Colonic mucosa (tissue), 4 donors: ENCODE data around the gene GSN. TPM values are rescaled to one million over a fixed set of nuclear protein-coding genes. Genes with fewer than 3 reads are reported as not detected.

Experiments used
- DNase-seq: peaks from one replicate; pipeline ENCODE4 v3.0.0-alpha.2; 2020
- H3K27ac ChIP-seq: fragments of 200-600 bp; one replicate; pipeline ENCODE4 v1.8.0; 2021
- H3K27me3 ChIP-seq: fragments of 200-600 bp; one replicate; pipeline ENCODE4 v1.8.0; 2021
- H3K36me3 ChIP-seq: fragments of 200-600 bp; one replicate; pipeline ENCODE4 v1.8.0; 2021
- H3K4me1 ChIP-seq: fragments of 200-600 bp; one replicate; pipeline ENCODE4 v1.8.0; 2021; ENCODE audit warnings: mild to moderate bottlenecking
- H3K4me3 ChIP-seq: fragments of 200-600 bp; one replicate; pipeline ENCODE4 v1.8.0; 2021
- H3K9ac ChIP-seq, 2 donors: one replicate each; pipeline ENCODE4 v1.7.0; 2013; ENCODE audit warnings: control low read depth in 2 of 2, low read depth in 2 of 2, low read length in 2 of 2
- H3K9me3 ChIP-seq: fragments of 200-600 bp; one replicate; pipeline ENCODE4 v1.8.0; 2021
- CTCF ChIP-seq: fragments of 200-600 bp; IDR thresholded peaks from one replicate; pipeline ENCODE4 v1.8.0; 2022; ENCODE audit warnings: antibody characterized with exemption, mild to moderate bottlenecking
- intact Hi-C: fragments of 100-400 bp; cut with DNase I; formaldehyde crosslinking; loops from one replicate; pipeline ENCODE4 v1.14.1; 2022
- total RNA-seq, 2 donors: library from RNA; stranded (reverse); fragmentation: NEBNext Ultra II Directional in 1 of 2; extraction: Animal tissue kit (Norgen Biotek cat#: 25700) in 1 of 2; gene quantifications; one replicate each; pipeline ENCODE4 v1.2.1, GENCODE V29; 2021
- donor health status: healthy.
- donor health status: DM: no; HTN: no; CAD: no.
- donor health status: DM: no; HTN: no; CAD: no.

The GSN gene
- total RNA-seq, 2 donors from 2014 or later: 413 to 553 TPM

GRCh38 chr9:121318631-121319382 lies 50.8 kb downstream of the GSN start:
- H3K36me3 ChIP-seq: peaks cover 6% of the 10 kb centered on the region
- TF ChIP-seq CTCF: no peak
- no peak overlapping the region for H3K9ac ChIP-seq
- intact Hi-C loops: loop anchor here (2.0 to 5.0 kb wide), 2 partner anchors 80 to 107 kb away; no protein-coding TSS in a partner anchor
- H3K27me3 ChIP-seq: no peaks in the 10 kb centered on the region
- H3K4me3 ChIP-seq: no peak overlapping the region
- no peaks in the 10 kb centered on the region for H3K4me1 ChIP-seq
- H3K27ac ChIP-seq: no peak overlapping the region
- no peaks in the 10 kb centered on the region for H3K9me3 ChIP-seq
- no peak for DNase-seq

GRCh38 chr9:121319383-121319780 lies 51.4 kb downstream of the GSN start:
- Histone ChIP-seq H3K27me3 (no peaks in the 10 kb centered on the region), H3K27ac (no peak overlapping the region), H3K9ac (no peak overlapping the region), H3K4me3 (no peak overlapping the region), H3K4me1 (no peaks in the 10 kb centered on the region), H3K36me3 (peaks cover 12% of the 10 kb centered on the region), H3K9me3 (no peaks in the 10 kb centered on the region)
- intact Hi-C loops: loop anchor here (2.0 to 5.0 kb wide), 2 partner anchors 79 to 107 kb away; no protein-coding TSS in a partner anchor
- TF ChIP-seq CTCF: no peak
- DNase-seq: no peak

- Histone ChIP-seq H3K4me3 (no peak overlapping the region), H3K4me1 (no peaks in the 10 kb centered on the region), H3K9ac (peak overlapping the region in 1 of 2 donors; percentile 5), H3K27me3 (no peaks in the 10 kb centered on the region), H3K9me3 (no peaks in the 10 kb centered on the region), H3K27ac (peak overlapping the region; percentile 51), H3K36me3 (peaks cover 13% of the 10 kb centered on the region)
- DNase-seq: no peak
- intact Hi-C loops: loop anchor here (2.0 to 5.0 kb wide), 2 partner anchors 44 to 56 kb away; no protein-coding TSS in a partner anchor
- no peak for TF ChIP-seq CTCF
These were observed 53.1 kb downstream of the GSN start for GRCh38 chr9:121321016-121321503.

- Histone ChIP-seq H3K4me3 (no peak overlapping the region), H3K9me3 (no peaks in the 10 kb centered on the region), H3K36me3 (peaks cover 10% of the 10 kb centered on the region), H3K4me1 (no peaks in the 10 kb centered on the region), H3K27me3 (no peaks in the 10 kb centered on the region), H3K9ac (no peak overlapping the region), H3K27ac (peak overlapping the region; percentile 53)
- no peak for DNase-seq
- intact Hi-C loops: loop anchor here (5.0 kb wide), 1 partner anchor 45 kb away; no protein-coding TSS in a partner anchor
- TF ChIP-seq CTCF: no peak
These were observed 54.2 kb downstream of the GSN start for GRCh38 chr9:121322037-121322736.

GRCh38 chr9:121322737-121323448 lies 54.9 kb downstream of the GSN start:
- Histone ChIP-seq H3K36me3 (peaks cover 12% of the 10 kb centered on the region), H3K9ac (no peak overlapping the region), H3K27ac (peak overlapping the region; percentile 53), H3K4me3 (no peak overlapping the region), H3K27me3 (no peaks in the 10 kb centered on the region), H3K4me1 (no peaks in the 10 kb centered on the region), H3K9me3 (no peaks in the 10 kb centered on the region)
- no peak for DNase-seq
- intact Hi-C loops: loop anchor here (5.0 kb wide), 1 partner anchor 46 kb away; no protein-coding TSS in a partner anchor
- no peak for TF ChIP-seq CTCF
